ES-I3 (cell line): Measurements from ENCODE around the gene RIMKLB.
"Not testable (repeated sequence)": the region's sequence is repeated elsewhere in the genome, so short reads cannot be mapped to it uniquely, and the experiment has no call there.

Experiments
- H3K36me3 ChIP-seq: 2 replicates; pipeline ENCODE4 v1.6.1; 2013; ENCODE audit warnings: mild to moderate bottlenecking, low read length, control low read depth, moderate library complexity; ENCODE audit not compliant: insufficient read depth
- H3K4me1 ChIP-seq: 2 replicates; pipeline ENCODE4 v1.6.1; 2013; ENCODE audit warnings: mild to moderate bottlenecking, control low read depth, low read length; ENCODE audit not compliant: insufficient read depth
- H3K9ac ChIP-seq: 2 replicates; pipeline ENCODE4 v1.6.1; 2013; ENCODE audit warnings: low read depth, mild to moderate bottlenecking, low read length, moderate library complexity
- H3K9me3 ChIP-seq: 2 replicates; pipeline ENCODE4 v1.6.1; 2013; ENCODE audit warnings: mild to moderate bottlenecking, low read length, moderate library complexity; ENCODE audit not compliant: control insufficient read depth, insufficient read depth

RIMKLB gene

DNA sequence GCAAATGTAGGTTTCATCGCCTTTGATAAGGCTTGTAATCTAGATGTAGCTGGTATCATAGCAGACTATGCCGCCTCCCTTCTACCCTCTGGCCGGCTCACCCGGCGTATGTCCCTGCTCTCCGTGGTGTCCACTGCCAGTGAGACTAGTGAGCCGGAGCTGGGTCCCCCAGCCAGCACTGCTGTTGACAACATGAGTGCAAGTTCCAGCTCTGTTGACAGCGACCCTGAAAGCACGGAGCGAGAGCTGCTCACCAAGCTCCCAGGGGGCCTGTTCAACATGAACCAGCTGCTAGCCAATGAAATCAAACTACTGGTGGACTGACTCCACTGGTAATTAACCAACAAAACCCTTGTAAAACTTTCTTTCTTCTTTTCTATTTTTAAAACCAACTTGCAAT lies 75.7 kb downstream of the RIMKLB start:
- Histone ChIP-seq H3K9ac (no peak overlapping the region), H3K4me1 (no peaks in the 10 kb centered on the region; the same call in 1 of the 2 replicates), H3K9me3 (no peaks in the 10 kb centered on the region), H3K36me3 (peaks cover 10% of the 10 kb centered on the region)

DNA sequence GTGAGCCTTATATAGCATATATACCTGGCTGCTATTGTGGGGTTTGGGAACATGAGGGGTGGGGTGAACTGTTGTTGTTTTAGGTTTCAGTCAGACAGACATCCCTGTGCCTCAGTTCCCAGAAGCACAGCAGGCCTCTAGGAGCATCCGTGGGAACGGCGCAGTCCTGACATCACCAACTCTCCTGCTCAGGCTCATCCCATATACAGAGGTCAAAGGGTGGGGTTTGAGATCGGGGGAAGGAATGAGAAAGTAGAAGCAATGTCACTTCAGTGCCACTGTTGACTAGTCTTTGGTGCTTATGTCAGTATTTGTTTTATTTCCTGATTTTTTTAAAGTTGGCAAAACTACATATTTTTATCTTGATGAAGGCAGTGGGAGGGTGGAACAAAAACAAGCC lies 81.5 kb downstream of the RIMKLB start:
- no peaks in the 10 kb centered on the region for H3K9me3 ChIP-seq
- H3K4me1 ChIP-seq = no peaks in the 10 kb centered on the region; the same call in 1 of the 2 replicates
- H3K9ac ChIP-seq = no peak overlapping the region
- H3K36me3 ChIP-seq = no peaks in the 10 kb centered on the region; the same call in 1 of the 2 replicates

GRCh38 chr12:8779862-8780261 lies 82.1 kb downstream of the RIMKLB start:
- Histone ChIP-seq H3K9me3 (no peaks in the 10 kb centered on the region), H3K36me3 (no peaks in the 10 kb centered on the region; the same call in 1 of the 2 replicates), H3K4me1 (no peaks in the 10 kb centered on the region; the same call in 1 of the 2 replicates), H3K9ac (no peak overlapping the region)

DNA sequence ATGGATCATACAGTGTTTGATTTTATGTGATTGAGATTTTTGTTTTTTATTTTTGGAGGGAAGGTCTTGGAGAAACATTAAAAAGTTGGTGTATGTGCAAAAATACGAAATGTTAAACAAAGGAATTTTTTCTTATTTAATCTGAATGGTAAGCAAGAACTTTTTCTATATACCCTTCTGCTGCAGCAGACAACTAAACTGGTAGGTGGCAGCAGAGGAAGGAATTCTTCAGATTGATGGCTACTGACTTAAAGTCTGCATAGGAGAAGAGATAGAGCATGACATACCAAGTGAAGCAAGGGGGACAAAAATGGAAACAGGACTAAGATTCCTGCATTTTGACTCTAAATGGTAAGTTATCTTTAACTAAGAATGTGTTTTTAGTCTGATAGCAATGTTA lies 82.6 kb downstream of the RIMKLB start:
- H3K36me3 ChIP-seq = no peaks in the 10 kb centered on the region; the same call in 1 of the 2 replicates
- H3K9ac ChIP-seq = no peak overlapping the region
- no peaks in the 10 kb centered on the region for H3K9me3 ChIP-seq
- H3K4me1 ChIP-seq = no peaks in the 10 kb centered on the region; the same call in 1 of the 2 replicates

GRCh38 chr12:8781381-8782127 lies 83.8 kb downstream of the RIMKLB start:
- Histone ChIP-seq H3K4me1 (no peaks in the 10 kb centered on the region; the same call in 1 of the 2 replicates), H3K36me3 (no peaks in the 10 kb centered on the region; the same call in 1 of the 2 replicates), H3K9ac (no peak overlapping the region), H3K9me3 (no peaks in the 10 kb centered on the region; the same call in 1 of the 2 replicates)

DNA sequence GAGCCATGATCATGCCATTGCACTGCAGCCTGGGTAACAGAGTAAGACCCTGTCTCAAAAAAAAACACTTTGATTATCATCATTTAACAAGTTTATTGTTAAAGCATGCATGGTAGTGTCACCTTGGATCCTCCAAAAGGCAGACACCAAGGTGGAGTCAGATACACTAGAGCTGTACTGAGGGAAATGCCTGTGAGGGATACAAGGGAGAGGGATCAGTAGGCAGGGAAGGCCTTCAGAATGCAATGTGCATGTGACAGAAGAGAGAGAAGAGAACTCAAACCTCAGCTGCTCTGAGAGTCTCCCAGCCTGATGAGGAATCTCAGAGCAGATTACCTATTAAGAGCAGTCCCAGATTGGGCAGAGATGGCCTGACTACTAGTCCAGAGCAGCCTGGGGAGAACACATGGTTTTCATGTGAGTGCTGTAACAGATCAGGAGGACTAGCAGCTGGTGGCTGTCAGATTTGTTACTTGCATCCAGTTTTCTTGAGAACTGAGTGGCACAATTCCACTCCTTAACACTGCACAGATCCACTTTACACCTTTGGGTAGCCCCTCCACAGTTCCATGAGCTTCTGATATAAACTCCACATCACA lies 86.6 kb downstream of the RIMKLB start:
- H3K4me1 ChIP-seq = no peaks in the 10 kb centered on the region

GRCh38 chr12:8785499-8785898 lies 87.7 kb downstream of the RIMKLB start:
- Histone ChIP-seq H3K9ac (no peak overlapping the region), H3K4me1 (no peaks in the 10 kb centered on the region), H3K9me3 (no peaks in the 10 kb centered on the region; the same call in 1 of the 2 replicates), H3K36me3 (no peaks in the 10 kb centered on the region; the same call in 1 of the 2 replicates)

More for the DNA sequence above, 86.6 kb downstream of the RIMKLB start:
- Histone ChIP-seq H3K36me3 (no peaks in the 10 kb centered on the region; the same call in 1 of the 2 replicates), H3K9me3 (no peaks in the 10 kb centered on the region; the same call in 1 of the 2 replicates), H3K9ac (no peak overlapping the region)

DNA sequence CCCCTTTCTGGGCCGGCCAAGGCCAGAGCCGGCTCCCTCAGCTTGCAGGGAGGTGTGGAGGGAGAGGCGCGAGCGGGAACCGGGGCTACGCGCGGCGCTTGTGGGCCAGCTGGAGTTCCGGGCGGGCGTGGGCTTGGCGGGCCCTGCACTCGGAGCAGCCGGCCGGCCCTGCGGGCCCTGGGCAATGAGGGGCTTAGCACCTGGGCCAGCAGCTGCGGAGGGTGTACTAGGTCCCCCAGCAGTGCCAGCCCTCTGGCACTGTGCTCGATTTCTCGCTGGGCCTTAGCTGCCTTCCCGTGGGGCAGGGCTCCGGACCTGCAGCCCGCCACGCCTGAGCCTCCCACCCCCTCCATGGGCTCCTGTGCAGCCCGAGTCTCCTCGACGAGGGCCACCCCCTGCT lies 89.4 kb downstream of the RIMKLB start:
- H3K36me3 ChIP-seq, H3K4me1 ChIP-seq, H3K9me3 ChIP-seq, H3K9ac ChIP-seq: not testable (repeated sequence)

GRCh38 chr12:8788706-8789105 lies 90.9 kb downstream of the RIMKLB start:
- peaks cover 13% of the 10 kb centered on the region for H3K36me3 ChIP-seq
- peaks cover 11% of the 10 kb centered on the region for H3K9me3 ChIP-seq
- peak overlapping the region; percentile 61; the same call in 1 of the 2 replicates for H3K9ac ChIP-seq
- not testable (repeated sequence) for H3K4me1 ChIP-seq

- peaks cover 19% of the 10 kb centered on the region for H3K36me3 ChIP-seq
- H3K4me1 ChIP-seq = not testable (repeated sequence)
- peaks cover 16% of the 10 kb centered on the region for H3K9me3 ChIP-seq
- peak overlapping the region; percentile 61 for H3K9ac ChIP-seq
Measured at GRCh38 chr12:8789341-8790013, 91.7 kb downstream of the RIMKLB start.

DNA sequence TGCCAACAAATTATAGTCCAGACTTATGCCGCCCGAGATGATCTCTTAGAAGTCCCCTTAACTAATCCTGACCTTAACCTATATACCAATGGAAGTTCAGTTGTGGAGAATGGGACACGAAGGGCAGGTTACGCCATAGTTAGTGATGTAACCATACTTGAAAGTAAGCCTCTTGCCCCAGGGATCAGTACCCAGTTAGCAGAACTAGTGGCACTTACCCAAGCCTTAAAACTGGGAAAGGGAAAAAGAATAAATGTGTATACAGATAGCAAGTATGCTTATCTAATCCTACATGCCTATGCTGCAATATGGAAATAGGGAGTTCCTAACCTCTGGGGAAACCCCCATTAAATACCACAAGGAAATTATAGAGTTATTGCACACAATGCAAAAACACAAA lies 95.4 kb downstream of the RIMKLB start:
- H3K36me3 ChIP-seq = peaks cover 19% of the 10 kb centered on the region
- H3K9me3 ChIP-seq = peaks cover 16% of the 10 kb centered on the region
- H3K9ac ChIP-seq, H3K4me1 ChIP-seq: not testable (repeated sequence)

DNA sequence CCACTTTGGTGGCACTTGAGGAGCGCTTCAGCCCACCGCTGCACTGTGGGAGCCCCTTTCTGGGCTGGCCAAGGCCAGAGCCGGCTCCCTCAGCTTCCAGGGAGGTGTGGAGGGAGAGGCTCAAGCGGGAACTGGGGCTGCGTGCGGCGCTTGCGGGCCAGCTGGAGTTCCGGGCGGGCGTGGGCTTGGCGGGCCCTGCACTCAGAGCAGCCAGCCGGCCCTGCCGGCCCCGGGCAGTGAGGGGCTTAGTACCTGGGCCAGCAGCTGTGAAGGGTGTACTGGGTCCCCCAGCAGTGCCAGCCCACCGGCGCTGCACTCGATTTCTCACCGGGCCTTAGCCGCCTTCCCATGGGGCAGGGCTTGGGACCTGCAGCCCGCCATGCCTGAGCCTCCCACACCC lies 96.8 kb downstream of the RIMKLB start:
- Histone ChIP-seq H3K9me3 (peaks cover 19% of the 10 kb centered on the region), H3K36me3 (peaks cover 19% of the 10 kb centered on the region)
- not testable (repeated sequence) for H3K9ac ChIP-seq, H3K4me1 ChIP-seq

- Histone ChIP-seq H3K4me1 (no peaks in the 10 kb centered on the region), H3K9me3 (peaks cover 14% of the 10 kb centered on the region), H3K9ac (no peak overlapping the region), H3K36me3 (peaks cover 13% of the 10 kb centered on the region)
Measured at GRCh38 chr12:8796831-8797626, 99.2 kb downstream of the RIMKLB start.

DNA sequence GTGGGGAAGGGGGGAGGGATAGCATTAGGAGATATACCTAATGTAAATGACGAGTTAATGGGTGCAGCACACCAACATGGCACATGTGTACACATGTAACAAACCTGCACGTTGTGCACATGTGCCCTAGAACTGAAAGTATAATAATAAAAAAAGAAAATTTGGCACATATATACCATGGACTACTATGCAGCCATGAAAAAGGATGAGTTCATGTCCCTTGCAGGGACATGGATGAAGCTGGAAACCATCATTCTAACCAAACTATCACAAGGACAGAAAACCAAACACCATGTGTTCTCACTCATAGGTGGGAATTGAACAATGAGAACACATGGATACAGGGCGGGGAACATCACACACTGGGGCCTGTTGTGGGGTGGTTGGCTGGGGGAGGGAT lies 103.4 kb downstream of the RIMKLB start:
- H3K9me3 ChIP-seq, H3K9ac ChIP-seq, H3K4me1 ChIP-seq, H3K36me3 ChIP-seq: not testable (repeated sequence)
